ENCODE data around the gene CFAP46. TPM values are rescaled to one million over a fixed set of nuclear protein-coding genes. Genes with fewer than 3 reads are reported as not detected.

CFAP46 gene
- total RNA-seq, 1 donor from 2014 or later, result 1.3 TPM

- Histone ChIP-seq H3K79me2 (ENCODE audit: insufficient read depth, low read length) (no peaks in the 10 kb centered on the region), H3K27me3 (ENCODE audit: insufficient read depth, low read length) (no peaks in the 10 kb centered on the region), H3K27ac (ENCODE audit: low read depth, low read length) (no peak overlapping the region), H3K9me3 (ENCODE audit: insufficient read depth, low read depth, low read length) (peaks cover 4% of the 10 kb centered on the region), H4K20me1 (ENCODE audit: insufficient read depth, low read length) (no peaks in the 10 kb centered on the region), H3K4me3 (ENCODE audit: insufficient read depth, low read depth, low read length) (no peak overlapping the region), H3K36me3 (ENCODE audit: insufficient read depth, low read length) (no peaks in the 10 kb centered on the region), H2AFZ (ENCODE audit: low read depth, low read length) (no peak overlapping the region), H3K4me1 (ENCODE audit: insufficient read depth, low read length) (no peaks in the 10 kb centered on the region), H3K9ac (ENCODE audit: low read length) (no peak overlapping the region), H3K4me2 (ENCODE audit: low read length) (no peak overlapping the region)
- FAIRE-seq (no peak), DNase-seq (ENCODE audit: low read depth) (no peak)
- peaks cover 4% of the 10 kb centered on the region for H3K4me1 Mint-ChIP-seq (ENCODE audit: low read depth, unreplicated experiment)
- H3K36me3 Mint-ChIP-seq (ENCODE audit: low read depth, unreplicated experiment), result peaks cover 3% of the 10 kb centered on the region
- no peak overlapping the region for H3K4me3 Mint-ChIP-seq (ENCODE audit: unreplicated experiment)
- peaks cover 9% of the 10 kb centered on the region for H3K9me3 Mint-ChIP-seq (ENCODE audit: unreplicated experiment)
- no peak overlapping the region for H3K27ac Mint-ChIP-seq (ENCODE audit: unreplicated experiment)
- TF ChIP-seq EZH2 (IDR thresholded peaks at IDR 0.05; ENCODE audit: insufficient read depth, low read length), result no peak
- no peak for TF ChIP-seq CTCF (IDR thresholded peaks at IDR 0.05; ENCODE audit: insufficient read depth, low read depth, low read length)
- H3K27me3 Mint-ChIP-seq (ENCODE audit: low read depth, unreplicated experiment), result peaks cover 19% of the 10 kb centered on the region
Measured at GRCh38 chr10:132906836-132907235, 35.5 kb downstream of the CFAP46 start.

DNA sequence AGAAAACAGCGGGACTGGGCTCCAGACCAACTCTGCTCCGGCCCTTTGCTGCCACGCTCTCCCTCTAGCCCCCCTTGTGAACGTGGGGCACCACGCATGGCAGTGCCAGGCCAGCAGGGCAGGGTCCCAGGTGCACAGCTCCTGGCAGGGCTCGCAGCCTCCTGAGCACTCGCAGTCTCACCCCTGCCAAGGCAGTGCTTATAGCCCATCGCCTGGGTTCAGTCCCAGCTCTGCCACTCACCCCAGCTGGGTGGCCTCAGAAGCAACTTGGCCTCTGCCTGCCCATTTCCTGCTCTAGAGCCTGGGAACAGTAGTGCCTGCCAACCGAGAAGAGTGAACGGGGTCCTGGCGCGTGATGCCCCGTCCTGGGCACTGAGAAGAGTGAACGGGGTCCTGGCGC lies 36.3 kb downstream of the CFAP46 start:
- FAIRE-seq (no peak), DNase-seq (ENCODE audit: low read depth) (no peak)
- H3K27ac Mint-ChIP-seq (ENCODE audit: unreplicated experiment), result no peak overlapping the region
- H3K27me3 ChIP-seq (ENCODE audit: insufficient read depth, low read length), result no peaks in the 10 kb centered on the region
- H3K27ac ChIP-seq (ENCODE audit: low read depth, low read length), result no peak overlapping the region
- H3K4me2 ChIP-seq (ENCODE audit: low read length), result no peak overlapping the region
- peaks cover 13% of the 10 kb centered on the region for H3K9me3 Mint-ChIP-seq (ENCODE audit: unreplicated experiment)
- H3K36me3 ChIP-seq (ENCODE audit: insufficient read depth, low read length), result no peaks in the 10 kb centered on the region
- peaks cover 24% of the 10 kb centered on the region for H3K27me3 Mint-ChIP-seq (ENCODE audit: low read depth, unreplicated experiment)
- no peaks in the 10 kb centered on the region for H3K4me1 Mint-ChIP-seq (ENCODE audit: low read depth, unreplicated experiment)
- TF ChIP-seq EZH2 (IDR thresholded peaks at IDR 0.05; ENCODE audit: insufficient read depth, low read length) (no peak), CTCF (IDR thresholded peaks at IDR 0.05; ENCODE audit: insufficient read depth, low read depth, low read length) (no peak)
- peaks cover 5% of the 10 kb centered on the region for H3K9me3 ChIP-seq (ENCODE audit: insufficient read depth, low read depth, low read length)
- H3K36me3 Mint-ChIP-seq (ENCODE audit: low read depth, unreplicated experiment), result peaks cover 3% of the 10 kb centered on the region
- no peaks in the 10 kb centered on the region for H3K79me2 ChIP-seq (ENCODE audit: insufficient read depth, low read length)
- no peak overlapping the region for H3K9ac ChIP-seq (ENCODE audit: low read length)
- no peak overlapping the region for H3K4me3 Mint-ChIP-seq (ENCODE audit: unreplicated experiment)
- no peaks in the 10 kb centered on the region for H4K20me1 ChIP-seq (ENCODE audit: insufficient read depth, low read length)
- H3K4me3 ChIP-seq (ENCODE audit: insufficient read depth, low read depth, low read length), result no peak overlapping the region
- H2AFZ ChIP-seq (ENCODE audit: low read depth, low read length), result no peak overlapping the region
- no peaks in the 10 kb centered on the region for H3K4me1 ChIP-seq (ENCODE audit: insufficient read depth, low read length)

DNA sequence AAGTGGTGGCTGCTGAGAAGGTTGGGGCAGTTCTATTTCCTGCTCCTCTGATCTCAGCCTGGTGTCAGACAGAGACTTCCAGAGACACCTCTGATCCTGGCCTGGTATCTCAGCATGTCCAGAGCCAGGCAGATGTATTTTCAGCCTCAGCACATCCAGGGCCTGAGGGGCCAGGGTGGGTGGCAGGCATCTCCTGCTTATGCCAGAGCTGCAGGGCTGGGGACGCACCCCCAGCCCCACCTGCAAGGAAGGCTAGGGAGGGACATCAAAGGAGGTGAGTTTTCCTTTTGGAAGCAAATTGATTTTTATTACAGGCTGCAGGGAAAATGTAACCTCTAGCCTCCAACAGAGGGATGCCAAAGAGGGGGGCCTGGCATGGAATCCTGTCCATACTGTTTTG lies 36.7 kb downstream of the CFAP46 start:
- Mint-ChIP-seq H3K9me3 (ENCODE audit: unreplicated experiment) (peaks cover 16% of the 10 kb centered on the region), H3K27me3 (ENCODE audit: low read depth, unreplicated experiment) (peaks cover 26% of the 10 kb centered on the region), H3K4me1 (ENCODE audit: low read depth, unreplicated experiment) (no peaks in the 10 kb centered on the region), H3K27ac (ENCODE audit: unreplicated experiment) (no peak overlapping the region), H3K4me3 (ENCODE audit: unreplicated experiment) (no peak overlapping the region), H3K36me3 (ENCODE audit: low read depth, unreplicated experiment) (peaks cover 1% of the 10 kb centered on the region)
- H3K79me2 ChIP-seq (ENCODE audit: insufficient read depth, low read length), result no peaks in the 10 kb centered on the region
- no peak for FAIRE-seq
- H3K27me3 ChIP-seq (ENCODE audit: insufficient read depth, low read length), result no peaks in the 10 kb centered on the region
- H4K20me1 ChIP-seq (ENCODE audit: insufficient read depth, low read length), result no peaks in the 10 kb centered on the region
- H3K36me3 ChIP-seq (ENCODE audit: insufficient read depth, low read length), result no peaks in the 10 kb centered on the region
- no peak overlapping the region for H3K4me2 ChIP-seq (ENCODE audit: low read length)
- H3K27ac ChIP-seq (ENCODE audit: low read depth, low read length), result no peak overlapping the region
- DNase-seq (ENCODE audit: low read depth), result no peak
- no peak overlapping the region for H2AFZ ChIP-seq (ENCODE audit: low read depth, low read length)
- H3K4me3 ChIP-seq (ENCODE audit: insufficient read depth, low read depth, low read length), result no peak overlapping the region
- H3K4me1 ChIP-seq (ENCODE audit: insufficient read depth, low read length), result no peaks in the 10 kb centered on the region
- TF ChIP-seq EZH2 (IDR thresholded peaks at IDR 0.05; ENCODE audit: insufficient read depth, low read length) (no peak), CTCF (IDR thresholded peaks at IDR 0.05; ENCODE audit: insufficient read depth, low read depth, low read length) (no peak)
- peaks cover 9% of the 10 kb centered on the region for H3K9me3 ChIP-seq (ENCODE audit: insufficient read depth, low read depth, low read length)
- H3K9ac ChIP-seq (ENCODE audit: low read length), result no peak overlapping the region

All from astrocyte (in vitro differentiated cells and primary cell).